ENCODE data around the gene TM4SF4. TPM values are rescaled to one million over a fixed set of nuclear protein-coding genes. Genes with fewer than 3 reads are reported as not detected.

The TM4SF4 gene
- polyA plus RNA-seq, 1 donor from 2014 or later, result not detected

DNA sequence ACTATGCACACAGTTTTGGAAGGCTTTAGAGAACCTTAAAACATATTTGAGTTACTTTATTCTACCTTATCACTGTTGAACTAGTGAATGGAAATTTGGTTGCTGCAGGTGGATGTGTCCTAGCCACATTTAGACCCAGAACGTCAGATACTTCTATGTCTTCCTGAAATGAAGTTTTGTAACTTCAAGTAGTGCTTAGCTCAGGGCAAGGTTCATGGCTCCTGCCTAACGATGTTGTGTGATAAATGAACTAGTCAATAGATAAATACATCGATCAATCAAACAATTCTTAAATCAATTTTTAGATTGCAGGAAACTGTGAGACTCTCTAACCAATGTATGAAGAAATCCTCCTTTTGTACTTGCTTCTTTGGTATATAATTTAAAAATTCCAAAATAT is 37.2 kb upstream of the TM4SF4 start:
- Histone ChIP-seq H4K20me1 (ENCODE audit: insufficient read depth) (no peaks in the 10 kb centered on the region), H2AFZ (ENCODE audit: low read depth, low read length) (no peak overlapping the region), H3K27me3 (ENCODE audit: insufficient read depth, low read depth, low read length) (no peaks in the 10 kb centered on the region), H3K9ac (ENCODE audit: low read length) (no peak overlapping the region), H3K4me3 (ENCODE audit: low read length) (no peak overlapping the region), H3F3A (ENCODE audit: insufficient read depth, low read length, poor library complexity, severe bottlenecking) (no peaks in the 10 kb centered on the region), H3K79me2 (replicated peaks; ENCODE audit: insufficient read depth, low read length) (no peaks in the 10 kb centered on the region), H3K27ac (ENCODE audit: low read length) (no peak overlapping the region), H3K9me2 (ENCODE audit: insufficient read depth, low read length) (no peaks in the 10 kb centered on the region), H3K36me3 (ENCODE audit: insufficient read depth, low read length) (no peaks in the 10 kb centered on the region), H3K4me2 (ENCODE audit: low read length) (no peak overlapping the region), H3K9me3 (ENCODE audit: low read length) (no peaks in the 10 kb centered on the region)
- TF ChIP-seq, protein P1, sequence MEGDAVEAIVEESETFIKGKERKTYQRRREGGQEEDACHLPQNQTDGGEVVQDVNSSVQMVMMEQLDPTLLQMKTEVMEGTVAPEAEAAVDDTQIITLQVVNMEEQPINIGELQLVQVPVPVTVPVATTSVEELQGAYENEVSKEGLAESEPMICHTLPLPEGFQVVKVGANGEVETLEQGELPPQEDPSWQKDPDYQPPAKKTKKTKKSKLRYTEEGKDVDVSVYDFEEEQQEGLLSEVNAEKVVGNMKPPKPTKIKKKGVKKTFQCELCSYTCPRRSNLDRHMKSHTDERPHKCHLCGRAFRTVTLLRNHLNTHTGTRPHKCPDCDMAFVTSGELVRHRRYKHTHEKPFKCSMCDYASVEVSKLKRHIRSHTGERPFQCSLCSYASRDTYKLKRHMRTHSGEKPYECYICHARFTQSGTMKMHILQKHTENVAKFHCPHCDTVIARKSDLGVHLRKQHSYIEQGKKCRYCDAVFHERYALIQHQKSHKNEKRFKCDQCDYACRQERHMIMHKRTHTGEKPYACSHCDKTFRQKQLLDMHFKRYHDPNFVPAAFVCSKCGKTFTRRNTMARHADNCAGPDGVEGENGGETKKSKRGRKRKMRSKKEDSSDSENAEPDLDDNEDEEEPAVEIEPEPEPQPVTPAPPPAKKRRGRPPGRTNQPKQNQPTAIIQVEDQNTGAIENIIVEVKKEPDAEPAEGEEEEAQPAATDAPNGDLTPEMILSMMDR (IDR thresholded peaks at IDR 0.05; ENCODE audit: poor library complexity, severe bottlenecking), result no peak
- TF ChIP-seq POLR2AphosphoS5 (IDR thresholded peaks at IDR 0.05), result no peak
- no peak for TF ChIP-seq EZH2 (IDR thresholded peaks at IDR 0.05; ENCODE audit: borderline replicate concordance, insufficient read depth, low read length, poor library complexity, severe bottlenecking)
- TF ChIP-seq, protein P2, sequence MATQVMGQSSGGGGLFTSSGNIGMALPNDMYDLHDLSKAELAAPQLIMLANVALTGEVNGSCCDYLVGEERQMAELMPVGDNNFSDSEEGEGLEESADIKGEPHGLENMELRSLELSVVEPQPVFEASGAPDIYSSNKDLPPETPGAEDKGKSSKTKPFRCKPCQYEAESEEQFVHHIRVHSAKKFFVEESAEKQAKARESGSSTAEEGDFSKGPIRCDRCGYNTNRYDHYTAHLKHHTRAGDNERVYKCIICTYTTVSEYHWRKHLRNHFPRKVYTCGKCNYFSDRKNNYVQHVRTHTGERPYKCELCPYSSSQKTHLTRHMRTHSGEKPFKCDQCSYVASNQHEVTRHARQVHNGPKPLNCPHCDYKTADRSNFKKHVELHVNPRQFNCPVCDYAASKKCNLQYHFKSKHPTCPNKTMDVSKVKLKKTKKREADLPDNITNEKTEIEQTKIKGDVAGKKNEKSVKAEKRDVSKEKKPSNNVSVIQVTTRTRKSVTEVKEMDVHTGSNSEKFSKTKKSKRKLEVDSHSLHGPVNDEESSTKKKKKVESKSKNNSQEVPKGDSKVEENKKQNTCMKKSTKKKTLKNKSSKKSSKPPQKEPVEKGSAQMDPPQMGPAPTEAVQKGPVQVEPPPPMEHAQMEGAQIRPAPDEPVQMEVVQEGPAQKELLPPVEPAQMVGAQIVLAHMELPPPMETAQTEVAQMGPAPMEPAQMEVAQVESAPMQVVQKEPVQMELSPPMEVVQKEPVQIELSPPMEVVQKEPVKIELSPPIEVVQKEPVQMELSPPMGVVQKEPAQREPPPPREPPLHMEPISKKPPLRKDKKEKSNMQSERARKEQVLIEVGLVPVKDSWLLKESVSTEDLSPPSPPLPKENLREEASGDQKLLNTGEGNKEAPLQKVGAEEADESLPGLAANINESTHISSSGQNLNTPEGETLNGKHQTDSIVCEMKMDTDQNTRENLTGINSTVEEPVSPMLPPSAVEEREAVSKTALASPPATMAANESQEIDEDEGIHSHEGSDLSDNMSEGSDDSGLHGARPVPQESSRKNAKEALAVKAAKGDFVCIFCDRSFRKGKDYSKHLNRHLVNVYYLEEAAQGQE (IDR thresholded peaks at IDR 0.05; ENCODE audit: borderline replicate concordance), result no peak
- no peak for TF ChIP-seq TAF1 (IDR thresholded peaks at IDR 0.05; ENCODE audit: low read depth)
- TF ChIP-seq SMC3 (conservative IDR thresholded peaks at IDR 0.05; ENCODE audit: poor library complexity), result no peak
- no peak for TF ChIP-seq RAD21 (conservative IDR thresholded peaks at IDR 0.05)
- no peak for TF ChIP-seq MXI1 (conservative IDR thresholded peaks at IDR 0.05; ENCODE audit: poor library complexity, severe bottlenecking)
- no peak for TF ChIP-seq EP300 (conservative IDR thresholded peaks at IDR 0.05; ENCODE audit: poor library complexity, severe bottlenecking)

DNA sequence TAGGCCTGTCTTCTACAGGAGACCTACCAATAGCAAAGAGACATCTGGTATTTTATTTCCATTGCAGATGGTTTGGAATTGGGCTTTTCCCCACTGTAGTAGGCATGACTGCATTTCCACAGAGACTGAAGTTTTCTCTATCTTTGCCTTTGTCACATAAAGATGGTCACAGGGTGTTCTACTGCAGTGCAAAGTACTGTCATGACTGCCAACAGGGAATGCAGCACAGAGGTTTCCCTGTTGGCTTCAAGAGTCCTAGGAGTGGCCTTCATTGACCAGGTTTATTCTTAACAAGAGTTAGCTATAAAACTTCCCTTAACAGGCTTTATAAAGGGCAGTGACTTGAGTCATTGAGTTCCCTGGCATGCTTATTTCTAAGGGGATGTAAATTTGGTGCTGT is 36.8 kb upstream of the TM4SF4 start:
- Histone ChIP-seq H3K9me3 (ENCODE audit: low read length) (no peaks in the 10 kb centered on the region), H3K79me2 (replicated peaks; ENCODE audit: insufficient read depth, low read length) (no peaks in the 10 kb centered on the region), H3K27ac (ENCODE audit: low read length) (no peak overlapping the region), H3K4me2 (ENCODE audit: low read length) (no peak overlapping the region), H3K9me2 (ENCODE audit: insufficient read depth, low read length) (no peaks in the 10 kb centered on the region), H3F3A (ENCODE audit: insufficient read depth, low read length, poor library complexity, severe bottlenecking) (no peaks in the 10 kb centered on the region), H2AFZ (ENCODE audit: low read depth, low read length) (no peak overlapping the region), H3K9ac (ENCODE audit: low read length) (no peak overlapping the region), H3K27me3 (ENCODE audit: insufficient read depth, low read depth, low read length) (no peaks in the 10 kb centered on the region), H3K36me3 (ENCODE audit: insufficient read depth, low read length) (no peaks in the 10 kb centered on the region), H4K20me1 (ENCODE audit: insufficient read depth) (no peaks in the 10 kb centered on the region), H3K4me3 (ENCODE audit: low read length) (no peak overlapping the region)
- TF ChIP-seq POLR2AphosphoS5 (IDR thresholded peaks at IDR 0.05) (no peak), SMC3 (conservative IDR thresholded peaks at IDR 0.05; ENCODE audit: poor library complexity) (no peak), EP300 (conservative IDR thresholded peaks at IDR 0.05; ENCODE audit: poor library complexity, severe bottlenecking) (no peak), MXI1 (conservative IDR thresholded peaks at IDR 0.05; ENCODE audit: poor library complexity, severe bottlenecking) (no peak), RAD21 (conservative IDR thresholded peaks at IDR 0.05) (no peak), EZH2 (IDR thresholded peaks at IDR 0.05; ENCODE audit: borderline replicate concordance, insufficient read depth, low read length, poor library complexity, severe bottlenecking) (no peak)
- TF ChIP-seq, protein P1 (IDR thresholded peaks at IDR 0.05; ENCODE audit: poor library complexity, severe bottlenecking), result no peak
- TF ChIP-seq, protein P2 (IDR thresholded peaks at IDR 0.05; ENCODE audit: borderline replicate concordance), result no peak

Data from neural cell (in vitro differentiated cells).